Right cardiac atrium (tissue), 5 donors: ENCODE data around the gene GOLGA6L10. TPM values are rescaled to one million over a fixed set of nuclear protein-coding genes. Genes with fewer than 3 reads are reported as not detected.
"Not testable (repeated sequence)": the region's sequence is repeated elsewhere in the genome, so short reads cannot be mapped to it uniquely, and the experiment has no call there.

Source experiments
- ATAC-seq, 2 donors: fragments of 200-7000 bp; cut with Tn5 transposase; one replicate each; pipeline versions ENCODE4 v1.8.0 to v1.9.1; 2020; ENCODE audit warnings: moderate library complexity in 2 of 2, mild to moderate bottlenecking in 1 of 2
- DNase-seq, 3 donors: peaks; one replicate each; pipeline ENCODE4 v3.0.0-alpha.2; 2020
- H3K27ac ChIP-seq: one replicate; pipeline ENCODE4 v1.5.1; 2013; ENCODE audit warnings: mild to moderate bottlenecking, low read length, control low read depth, moderate library complexity
- H3K27me3 ChIP-seq: one replicate; pipeline ENCODE4 v1.6.1; 2013; ENCODE audit not compliant: control insufficient read depth, insufficient read depth
- H3K4me1 ChIP-seq: one replicate; pipeline ENCODE4 v1.6.1; 2013; ENCODE audit warnings: low read length; ENCODE audit not compliant: control insufficient read depth, insufficient read depth
- H3K4me3 ChIP-seq: one replicate; pipeline ENCODE4 v1.5.1; 2013; ENCODE audit warnings: low read length, control low read depth
- H3K9me3 ChIP-seq: one replicate; pipeline ENCODE4 v1.6.1; 2013; ENCODE audit warnings: low read length; ENCODE audit not compliant: control insufficient read depth
- WGBS: extraction: QIAGEN DNeasy Blood & Tissue Kit; methylation state at CpG from one replicate; pipeline ENCODE4 v1.1.7; 2013; 5-methylcytosine and 5-hydroxymethylcytosine counted together
- intact Hi-C, 4 donors: fragments of 100-400 bp; cut with DNase I; formaldehyde crosslinking; loops; one replicate each; pipeline versions ENCODE4 v1.11.0 to v1.14.0; 2022 to 2023
- polyA plus RNA-seq: library from polyadenylated mRNA; stranded (reverse); fragments of 200-250 nt; gene quantifications from one replicate; pipeline ENCODE4 v1.2.3, GENCODE V29; 2013
- total RNA-seq, 4 donors: library from RNA; stranded (reverse); fragmentation: NEBNext Ultra II Directional; extraction: Animal tissue kit (Norgen Biotek cat#: 25700); gene quantifications; one replicate each; pipeline ENCODE4 v1.2.1, GENCODE V29; 2021
- donor health status: healthy with polysubstance abuse.
- donor health status: DM: no; HTN: yes; CAD: no.
- donor health status: DM: no; HTN: no; CAD: no.
- donor health status: DM: no; HTN: yes; CAD: no; lungs with severe emphysema.
- donor health status: DM: yes; HTN: yes; CAD: no.

The GOLGA6L10 gene
- total and polyA plus RNA-seq, 5 donors, result 0.21 to 1.4 (median 0.50) TPM; not detected in 1

- Histone ChIP-seq H3K4me3 (no peak overlapping the region), H3K4me1 (no peaks in the 10 kb centered on the region), H3K9me3 (no peaks in the 10 kb centered on the region), H3K27me3 (no peaks in the 10 kb centered on the region), H3K27ac (no peak overlapping the region)
- 89% methylated on average over 16 of the region's 16 CpGs for WGBS
- peak in 1 of 3 donors; percentile 18 for DNase-seq
- intact Hi-C loops, result no loop called here
- no peak for ATAC-seq
These were observed 42.2 kb downstream of the GOLGA6L10 start for GRCh38 chr15:82306791-82307713.

GRCh38 chr15:82305621-82306048, 43.6 kb downstream of the GOLGA6L10 start:
- H3K27ac ChIP-seq, result no peak overlapping the region
- DNase-seq (no peak), ATAC-seq (no peak)
- intact Hi-C loops, result no loop called here
- no peak overlapping the region for H3K4me3 ChIP-seq
- no peaks in the 10 kb centered on the region for H3K27me3 ChIP-seq
- peaks cover 2% of the 10 kb centered on the region for H3K4me1 ChIP-seq
- no peaks in the 10 kb centered on the region for H3K9me3 ChIP-seq
- 85% methylated on average over 7 of the region's 7 CpGs for WGBS

GRCh38 chr15:82304778-82305090, 44.5 kb downstream of the GOLGA6L10 start:
- Histone ChIP-seq H3K27ac (no peak overlapping the region), H3K4me3 (no peak overlapping the region), H3K9me3 (no peaks in the 10 kb centered on the region), H3K27me3 (no peaks in the 10 kb centered on the region), H3K4me1 (peaks cover 2% of the 10 kb centered on the region)
- 88% methylated on average over 4 of the region's 4 CpGs for WGBS
- DNase-seq, result no peak
- intact Hi-C loops, result no loop called here
- no peak for ATAC-seq

- Histone ChIP-seq H3K27me3 (no peaks in the 10 kb centered on the region), H3K4me3 (no peak overlapping the region), H3K9me3 (no peaks in the 10 kb centered on the region), H3K4me1 (peaks cover 2% of the 10 kb centered on the region), H3K27ac (no peak overlapping the region)
- DNase-seq, result peak in 1 of 3 donors; percentile 41
- 92% methylated on average over 12 of the region's 12 CpGs for WGBS
- intact Hi-C loops, result no loop called here
- ATAC-seq, result no peak
These were observed 45.1 kb downstream of the GOLGA6L10 start for GRCh38 chr15:82303956-82304777.

- 77% methylated on average over 3 of the region's 3 CpGs for WGBS
- H3K4me3 ChIP-seq, result no peak overlapping the region
- no peak overlapping the region for H3K27ac ChIP-seq
- no peak for ATAC-seq
- no peaks in the 10 kb centered on the region for H3K27me3 ChIP-seq
- peaks cover 2% of the 10 kb centered on the region for H3K4me1 ChIP-seq
- H3K9me3 ChIP-seq, result no peaks in the 10 kb centered on the region
- DNase-seq, result peak in 1 of 3 donors; percentile 17
- intact Hi-C loops, result no loop called here
These were observed 47.8 kb downstream of the GOLGA6L10 start for GRCh38 chr15:82301296-82302016.

GRCh38 chr15:82300883-82301282, 48.4 kb downstream of the GOLGA6L10 start:
- WGBS, result 88% methylated on average over 7 of the region's 7 CpGs
- Histone ChIP-seq H3K4me1 (peaks cover 2% of the 10 kb centered on the region), H3K27me3 (no peaks in the 10 kb centered on the region), H3K9me3 (no peaks in the 10 kb centered on the region), H3K27ac (peak overlapping the region; percentile 44), H3K4me3 (no peak overlapping the region)
- DNase-seq, result peak in 1 of 3 donors; percentile 24
- ATAC-seq, result no peak
- intact Hi-C loops, result no loop called here

GRCh38 chr15:82300326-82300725, 48.9 kb downstream of the GOLGA6L10 start:
- intact Hi-C loops, H3K4me1 ChIP-seq, H3K9me3 ChIP-seq, H3K27me3 ChIP-seq, H3K4me3 ChIP-seq: not testable (repeated sequence)
- H3K27ac ChIP-seq, result peak overlapping the region; percentile 44
- ATAC-seq (peak; percentile 39 to 85), DNase-seq (peak in 2 of 3 donors; percentile 20 to 21)
- 44% methylated on average over 6 of the region's 6 CpGs for WGBS

GRCh38 chr15:82299511-82299914, 49.8 kb downstream of the GOLGA6L10 start:
- 73% methylated on average over 3 of the region's 6 CpGs for WGBS
- H3K27me3 ChIP-seq, H3K4me3 ChIP-seq, H3K4me1 ChIP-seq, DNase-seq, H3K27ac ChIP-seq, ATAC-seq, intact Hi-C loops, H3K9me3 ChIP-seq: not testable (repeated sequence)

- Histone ChIP-seq H3K4me1 (peaks cover 2% of the 10 kb centered on the region), H3K27me3 (no peaks in the 10 kb centered on the region), H3K27ac (no peak overlapping the region), H3K9me3 (no peaks in the 10 kb centered on the region), H3K4me3 (no peak overlapping the region)
- DNase-seq (peak in 1 of 3 donors; percentile 61), ATAC-seq (no peak)
- intact Hi-C loops, result no loop called here
- 21% methylated on average over 44 of the region's 44 CpGs for WGBS
These were observed 50.8 kb downstream of the GOLGA6L10 start for GRCh38 chr15:82298520-82298919.

- H3K4me3 ChIP-seq, result no peak overlapping the region
- DNase-seq (no peak), ATAC-seq (no peak)
- H3K27ac ChIP-seq, result no peak overlapping the region
- intact Hi-C loops, result no loop called here
- no peaks in the 10 kb centered on the region for H3K27me3 ChIP-seq
- peaks cover 2% of the 10 kb centered on the region for H3K4me1 ChIP-seq
- 92% methylated on average over 13 of the region's 13 CpGs for whole genome bisulfite sequencing
- H3K9me3 ChIP-seq, result no peaks in the 10 kb centered on the region
These were observed 51.2 kb downstream of the GOLGA6L10 start for GRCh38 chr15:82298032-82298431.
